ENCODE data around the gene GARNL3. TPM values are rescaled to one million over a fixed set of nuclear protein-coding genes. Genes with fewer than 3 reads are reported as not detected.

The GARNL3 gene
- total RNA-seq, 1 experiment from 2014 or later = 5.3 TPM

- in situ Hi-C loops (cut with HindIII; ENCODE audit: low pct_unique_long_range_greater_than_20kb, low sequenced_read_pairs) = no loop called here
- DNase-seq (ENCODE audit: low read depth, low spot score) = no peak
Measured at GRCh38 chr9:127232833-127233549, 31.6 kb upstream of the GARNL3 start.

GRCh38 chr9:127233550-127233949 lies 31.0 kb upstream of the GARNL3 start:
- no peak for DNase-seq (ENCODE audit: low read depth, low spot score)
- in situ Hi-C loops (cut with HindIII; ENCODE audit: low pct_unique_long_range_greater_than_20kb, low sequenced_read_pairs) = no loop called here

- in situ Hi-C loops (cut with HindIII; ENCODE audit: low pct_unique_long_range_greater_than_20kb, low sequenced_read_pairs) = no loop called here
- no peak for DNase-seq (ENCODE audit: low read depth, low spot score)
Measured at GRCh38 chr9:127233989-127234388, 30.6 kb upstream of the GARNL3 start.

GRCh38 chr9:127237801-127238200 lies 26.8 kb upstream of the GARNL3 start:
- no peak for DNase-seq (ENCODE audit: low read depth, low spot score)
- in situ Hi-C loops (cut with HindIII; ENCODE audit: low pct_unique_long_range_greater_than_20kb, low sequenced_read_pairs) = no loop called here

GRCh38 chr9:127241354-127241753 lies 23.2 kb upstream of the GARNL3 start:
- no peak for DNase-seq (ENCODE audit: low read depth, low spot score)
- in situ Hi-C loops (cut with HindIII; ENCODE audit: low pct_unique_long_range_greater_than_20kb, low sequenced_read_pairs) = no loop called here

GRCh38 chr9:127244609-127245601 lies 19.7 kb upstream of the GARNL3 start:
- in situ Hi-C loops (cut with HindIII; ENCODE audit: low pct_unique_long_range_greater_than_20kb, low sequenced_read_pairs) = no loop called here
- peak; percentile 95 for DNase-seq (ENCODE audit: low read depth, low spot score)

- DNase-seq (ENCODE audit: low read depth, low spot score) = no peak
- in situ Hi-C loops (cut with HindIII; ENCODE audit: low pct_unique_long_range_greater_than_20kb, low sequenced_read_pairs) = no loop called here
Measured at GRCh38 chr9:127245637-127246164, 18.9 kb upstream of the GARNL3 start.

GRCh38 chr9:127248241-127248640 lies 16.3 kb upstream of the GARNL3 start:
- no peak for DNase-seq (ENCODE audit: low read depth, low spot score)
- in situ Hi-C loops (cut with HindIII; ENCODE audit: low pct_unique_long_range_greater_than_20kb, low sequenced_read_pairs) = no loop called here

- in situ Hi-C loops (cut with HindIII; ENCODE audit: low pct_unique_long_range_greater_than_20kb, low sequenced_read_pairs) = no loop called here
- peak; percentile 83 for DNase-seq (ENCODE audit: low read depth, low spot score)
Measured at GRCh38 chr9:127249877-127250276, 14.7 kb upstream of the GARNL3 start.

GRCh38 chr9:127250896-127251391 lies 13.6 kb upstream of the GARNL3 start:
- DNase-seq (ENCODE audit: low read depth, low spot score) = no peak

GRCh38 chr9:127252410-127253318 lies 11.9 kb upstream of the GARNL3 start:
- no peak for DNase-seq (ENCODE audit: low read depth, low spot score)
- in situ Hi-C loops (cut with HindIII; ENCODE audit: low pct_unique_long_range_greater_than_20kb, low sequenced_read_pairs) = no loop called here

More at GRCh38 chr9:127250896-127251391, 13.6 kb upstream of the GARNL3 start:
- in situ Hi-C loops (cut with HindIII; ENCODE audit: low pct_unique_long_range_greater_than_20kb, low sequenced_read_pairs) = no loop called here

GRCh38 chr9:127253446-127253845 lies 11.1 kb upstream of the GARNL3 start:
- in situ Hi-C loops (cut with HindIII; ENCODE audit: low pct_unique_long_range_greater_than_20kb, low sequenced_read_pairs) = no loop called here
- no peak for DNase-seq (ENCODE audit: low read depth, low spot score)

GRCh38 chr9:127255692-127256091 lies 8.9 kb upstream of the GARNL3 start:
- in situ Hi-C loops (cut with HindIII; ENCODE audit: low pct_unique_long_range_greater_than_20kb, low sequenced_read_pairs) = no loop called here
- DNase-seq (ENCODE audit: low read depth, low spot score) = no peak

- in situ Hi-C loops (cut with HindIII; ENCODE audit: low pct_unique_long_range_greater_than_20kb, low sequenced_read_pairs) = no loop called here
- no peak for DNase-seq (ENCODE audit: low read depth, low spot score)
Measured at GRCh38 chr9:127256324-127256723, 8.2 kb upstream of the GARNL3 start.

GRCh38 chr9:127258606-127259471 lies 5.7 kb upstream of the GARNL3 start:
- DNase-seq (ENCODE audit: low read depth, low spot score) = no peak
- in situ Hi-C loops (cut with HindIII; ENCODE audit: low pct_unique_long_range_greater_than_20kb, low sequenced_read_pairs) = no loop called here

- in situ Hi-C loops (cut with HindIII; ENCODE audit: low pct_unique_long_range_greater_than_20kb, low sequenced_read_pairs) = no loop called here
- no peak for DNase-seq (ENCODE audit: low read depth, low spot score)
Measured at GRCh38 chr9:127262602-127263001, 2.0 kb upstream of the GARNL3 start.

All from SK-MEL-5 (cell line).